ENCODE data around the gene TMEM168. TPM values are rescaled to one million over a fixed set of nuclear protein-coding genes. Genes with fewer than 3 reads are reported as not detected.

The TMEM168 gene
- total RNA-seq, 4 donors from 2014 or later: 8.6 to 57.3 (median 26.0) TPM

GRCh38 chr7:112770051-112770450, 20.1 kb downstream of the TMEM168 start:
- no peak for TF ChIP-seq POLR2A (IDR thresholded peaks at IDR 0.05)
- TF ChIP-seq POLR2AphosphoS5 (IDR thresholded peaks at IDR 0.05): no peak
- no peak for TF ChIP-seq CTCF (IDR thresholded peaks at IDR 0.05)
- TF ChIP-seq EP300 (IDR thresholded peaks at IDR 0.05; ENCODE audit: low read depth): no peak
- no peak for DNase-seq
- no peak overlapping the region for H3K27ac ChIP-seq
- intact Hi-C loops (cut with DNase I; ENCODE audit: low total_unique reads): no loop called here
- no peaks in the 10 kb centered on the region for H3K4me1 ChIP-seq
- WGBS, 2 donors (ENCODE audit: low coverage in 1 of 2): 98 to 100% methylated on average over 2 to 4 of the region's 4 CpGs
- H3K4me3 ChIP-seq: no peak overlapping the region
- H3K9me3 ChIP-seq: no peaks in the 10 kb centered on the region
- H3K36me3 ChIP-seq: peaks cover 0 to 22% (median 3%) of the 10 kb centered on the region in 4 donors
- H3K27me3 ChIP-seq: no peaks in the 10 kb centered on the region
- in situ Hi-C loops (cut with MboI; ENCODE audit: low pct_ligation_motif_present in 1 of 4, low pct_unique_long_range_greater_than_20kb in 1 of 4, low sequenced_read_pairs in 3 of 4): no loop called here

- Histone ChIP-seq H3K27me3 (no peaks in the 10 kb centered on the region), H3K36me3 (peaks cover 0 to 22% (median 3%) of the 10 kb centered on the region in 4 donors), H3K9me3 (no peaks in the 10 kb centered on the region), H3K4me3 (no peak overlapping the region), H3K27ac (no peak overlapping the region), H3K4me1 (no peaks in the 10 kb centered on the region)
- intact Hi-C loops (cut with DNase I; ENCODE audit: low total_unique reads): no loop called here
- DNase-seq: no peak
- TF ChIP-seq CTCF (IDR thresholded peaks at IDR 0.05) (no peak), EP300 (IDR thresholded peaks at IDR 0.05; ENCODE audit: low read depth) (no peak), POLR2A (IDR thresholded peaks at IDR 0.05) (no peak), POLR2AphosphoS5 (IDR thresholded peaks at IDR 0.05) (no peak)
- in situ Hi-C loops (cut with MboI; ENCODE audit: low pct_ligation_motif_present in 1 of 4, low pct_unique_long_range_greater_than_20kb in 1 of 4, low sequenced_read_pairs in 3 of 4): no loop called here
- 96 to 100% methylated on average over 1 of the region's 1 CpG for WGBS, 2 donors (ENCODE audit: low coverage in 1 of 2)
These were observed 25.1 kb downstream of the TMEM168 start for GRCh38 chr7:112765105-112765504.

GRCh38 chr7:112763996-112764395, 26.2 kb downstream of the TMEM168 start:
- Histone ChIP-seq H3K9me3 (no peaks in the 10 kb centered on the region), H3K27me3 (no peaks in the 10 kb centered on the region)

GRCh38 chr7:112763298-112763697, 26.9 kb downstream of the TMEM168 start:
- no peak for DNase-seq
- in situ Hi-C loops (cut with MboI; ENCODE audit: low pct_ligation_motif_present in 1 of 4, low pct_unique_long_range_greater_than_20kb in 1 of 4, low sequenced_read_pairs in 3 of 4) (no loop called here), intact Hi-C loops (cut with DNase I; ENCODE audit: low total_unique reads) (no loop called here)
- no peak for TF ChIP-seq EP300 (IDR thresholded peaks at IDR 0.05; ENCODE audit: low read depth)
- no peak for TF ChIP-seq POLR2AphosphoS5 (IDR thresholded peaks at IDR 0.05)
- TF ChIP-seq POLR2A (IDR thresholded peaks at IDR 0.05): no peak
- TF ChIP-seq CTCF (IDR thresholded peaks at IDR 0.05): no peak
- H3K27me3 ChIP-seq: no peaks in the 10 kb centered on the region
- H3K4me1 ChIP-seq: no peaks in the 10 kb centered on the region
- no peaks in the 10 kb centered on the region for H3K9me3 ChIP-seq
- no peak overlapping the region for H3K4me3 ChIP-seq
- WGBS, 2 donors (ENCODE audit: low coverage in 1 of 2): 93 to 100% methylated on average over 3 of the region's 3 CpGs
- peaks cover 0 to 16% (median 3%) of the 10 kb centered on the region in 4 donors for H3K36me3 ChIP-seq
- H3K27ac ChIP-seq: no peak overlapping the region

More at GRCh38 chr7:112763996-112764395, 26.2 kb downstream of the TMEM168 start:
- TF ChIP-seq POLR2A (IDR thresholded peaks at IDR 0.05) (no peak), CTCF (IDR thresholded peaks at IDR 0.05) (no peak), POLR2AphosphoS5 (IDR thresholded peaks at IDR 0.05) (no peak), EP300 (IDR thresholded peaks at IDR 0.05; ENCODE audit: low read depth) (no peak)
- Histone ChIP-seq H3K36me3 (peaks cover 0 to 22% (median 3%) of the 10 kb centered on the region in 4 donors), H3K4me1 (no peaks in the 10 kb centered on the region), H3K27ac (no peak overlapping the region), H3K4me3 (no peak overlapping the region)
- in situ Hi-C loops (cut with MboI; ENCODE audit: low pct_ligation_motif_present in 1 of 4, low pct_unique_long_range_greater_than_20kb in 1 of 4, low sequenced_read_pairs in 3 of 4): no loop called here
- no peak for DNase-seq
- intact Hi-C loops (cut with DNase I; ENCODE audit: low total_unique reads): no loop called here
